Dermis microvascular lymphatic vessel endothelial cell (primary cell): ENCODE results near the gene PNPLA1. TPM values are rescaled to one million over a fixed set of nuclear protein-coding genes. Genes with fewer than 3 reads are reported as not detected.
"Not testable (repeated sequence)": the region's sequence is repeated elsewhere in the genome, so short reads cannot be mapped to it uniquely, and the experiment has no call there.

ENCODE experiments used
- DNase-seq, 2 donors: peaks; one replicate each; pipeline versions ENCODE4 v3.0.0 to v3.0.0-alpha.2; 2010; ENCODE audit warnings: low read depth in 2 of 2
- total RNA-seq: library from RNA; depleted of rRNA; stranded (reverse); fragments of >200 nt; gene quantifications from 2 replicates; pipeline ENCODE4 v1.2.1, GENCODE V29; 2014

PNPLA1 gene
- total RNA-seq, 1 donor from 2014 or later: not detected

DNA sequence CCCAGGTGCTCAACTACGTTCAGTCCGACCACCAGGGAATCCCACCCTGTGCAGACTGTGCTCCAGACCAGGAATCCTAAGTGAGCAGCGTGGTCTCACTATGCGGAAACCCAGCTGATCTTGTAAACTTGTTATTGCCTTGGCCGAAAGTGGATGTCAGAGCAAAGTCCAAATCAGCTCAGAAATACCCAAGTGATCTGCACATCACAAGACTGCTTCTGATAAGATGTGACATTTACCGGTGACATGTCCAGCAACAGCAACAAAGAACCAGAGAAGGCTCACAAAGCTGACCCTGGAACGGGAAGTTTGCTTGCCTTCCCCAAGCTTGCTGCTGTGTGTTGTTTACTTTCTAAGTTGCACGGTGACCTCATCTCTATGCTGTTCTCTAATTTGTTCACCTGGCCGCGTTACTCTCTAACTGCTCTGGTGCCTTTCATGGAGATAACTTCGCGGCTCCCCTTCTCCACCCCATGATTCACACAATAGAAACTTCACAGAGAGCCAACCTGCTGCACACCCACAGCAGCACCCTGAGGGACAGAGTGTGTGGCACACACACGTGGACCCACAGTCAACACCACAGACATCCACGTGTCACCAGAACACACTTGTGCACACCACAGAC, 65.1 kb downstream of the PNPLA1 start:
- no peak for DNase-seq

GRCh38 chr6:36335465-36336207, 65.8 kb downstream of the PNPLA1 start:
- DNase-seq: no peak

DNA sequence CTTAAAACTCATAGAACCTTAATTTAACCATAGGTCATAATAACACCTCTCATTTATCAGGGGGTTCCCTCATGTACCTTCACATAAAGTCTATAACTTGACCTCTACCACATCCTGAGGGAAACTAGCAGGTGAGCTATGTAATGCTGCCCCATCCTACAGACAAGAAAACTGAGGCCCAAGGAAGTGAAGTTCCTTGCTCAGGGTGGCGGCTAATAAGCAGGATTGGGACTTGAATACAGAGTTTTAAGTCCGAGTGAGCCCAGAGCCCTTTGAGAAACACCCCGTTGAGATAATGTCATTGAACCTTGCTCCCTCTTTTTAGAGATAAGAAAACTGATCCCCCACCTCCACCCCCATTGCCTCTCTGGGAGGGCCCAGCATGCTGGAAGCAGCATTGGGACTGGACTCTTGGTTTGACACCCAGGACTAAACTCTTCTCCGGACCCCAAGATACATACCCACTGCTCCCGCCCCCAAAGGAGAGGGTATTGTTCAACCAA, 66.4 kb downstream of the PNPLA1 start:
- no peak for DNase-seq

DNA sequence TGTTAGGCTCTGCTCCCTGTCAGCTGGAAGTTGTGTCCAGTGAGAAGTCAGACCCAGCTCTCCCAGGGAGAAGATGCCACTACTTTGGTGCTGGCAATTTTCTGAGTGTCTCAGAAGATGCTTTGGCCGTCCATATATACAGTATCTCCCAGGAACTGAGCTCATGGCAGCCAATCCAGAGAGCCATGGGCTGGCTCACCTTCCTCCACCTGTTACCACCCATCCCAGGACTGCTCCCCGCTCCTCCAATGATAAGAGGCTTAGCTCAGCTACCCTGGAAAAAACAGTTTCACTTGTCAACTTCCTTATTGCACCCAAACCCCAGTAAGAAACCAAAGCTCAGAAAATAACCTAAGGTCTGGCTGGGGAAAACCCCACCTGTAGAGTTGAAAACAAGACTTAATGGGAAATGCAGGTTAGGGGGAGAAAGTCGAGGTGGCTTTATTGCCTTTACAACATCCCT, 67.0 kb downstream of the PNPLA1 start, which contains the start of gene BNIP5:
Gene BNIP5, minus strand, starts transcription at position 110 of the 463 bp plus-strand sequence. CDS start 6,198 bp downstream, outside the sequence.
- no peak for DNase-seq

GRCh38 chr6:36337814-36338213, 68.0 kb downstream of the PNPLA1 start:
- no peak for DNase-seq

GRCh38 chr6:36338223-36338622, 68.4 kb downstream of the PNPLA1 start:
- DNase-seq: not testable (repeated sequence)

DNA sequence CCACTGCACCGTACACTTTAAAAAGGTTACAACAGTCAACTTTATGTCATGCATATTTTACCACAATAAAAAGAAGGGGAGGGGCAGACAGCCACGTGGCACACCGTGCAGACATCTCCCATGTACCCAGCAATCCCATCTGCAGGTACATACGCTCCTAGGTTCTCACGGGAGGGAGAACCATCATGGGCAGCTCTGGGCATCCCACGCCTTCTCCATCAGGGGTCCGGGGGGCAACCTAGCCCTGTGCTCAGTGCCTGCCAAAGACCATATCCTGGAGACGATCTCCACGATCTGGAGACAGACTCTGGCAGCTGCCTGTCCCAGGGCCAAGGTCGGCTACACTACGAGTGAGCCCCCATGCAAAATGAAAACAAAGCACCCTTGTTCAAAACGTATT, 69.3 kb downstream of the PNPLA1 start:
- DNase-seq: no peak

DNA sequence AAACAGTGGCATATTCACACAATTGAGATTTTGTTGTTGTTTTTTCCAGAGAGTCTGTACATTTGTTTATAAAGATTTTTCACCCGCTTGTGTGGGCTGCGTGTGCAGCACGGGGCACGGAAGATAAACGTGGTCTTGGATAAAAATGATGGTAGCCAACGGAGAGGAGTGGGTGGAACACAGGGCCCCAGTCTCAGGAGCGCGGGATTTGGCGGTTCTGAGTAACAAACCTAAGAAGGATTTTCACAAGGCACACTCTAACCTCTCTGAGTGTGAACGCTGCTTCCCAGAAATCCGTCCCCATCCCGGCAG, 70.4 kb downstream of the PNPLA1 start:
- DNase-seq: no peak

GRCh38 chr6:36340618-36341454, 71.0 kb downstream of the PNPLA1 start:
- peak; percentile 33 to 67 for DNase-seq

DNA sequence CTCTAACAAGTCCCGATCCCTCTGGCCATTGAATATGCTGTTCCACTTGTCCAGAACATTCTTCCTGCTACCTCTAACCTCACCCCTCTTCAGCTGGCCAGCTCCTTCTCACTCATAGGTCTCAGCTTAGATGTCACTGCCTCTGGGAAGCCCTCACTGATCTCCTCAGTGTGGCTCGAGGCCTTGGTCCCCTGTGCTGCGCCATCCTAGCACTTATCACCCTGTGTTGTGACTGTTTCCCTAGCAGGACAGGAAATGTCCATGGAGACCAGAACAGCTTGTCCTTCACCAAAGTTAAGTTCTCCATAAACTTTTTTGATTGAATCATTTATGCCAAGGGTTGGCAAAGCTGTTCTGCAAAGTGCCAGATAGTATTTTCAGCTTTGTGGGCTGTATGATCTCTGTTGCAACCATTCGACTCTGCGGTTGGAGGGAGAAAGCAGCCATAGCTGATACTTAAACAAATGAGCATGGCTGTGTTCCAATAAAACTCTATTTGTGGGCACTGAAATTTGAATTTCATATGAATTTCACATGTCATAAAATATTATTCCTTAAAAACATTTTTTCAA, 73.3 kb downstream of the PNPLA1 start:
- no peak for DNase-seq

GRCh38 chr6:36345681-36346466, 76.0 kb downstream of the PNPLA1 start:
- DNase-seq: no peak

GRCh38 chr6:36346486-36347273, 76.8 kb downstream of the PNPLA1 start:
- DNase-seq: no peak

- no peak for DNase-seq
Observed at GRCh38 chr6:36347621-36348020, 77.8 kb downstream of the PNPLA1 start.

GRCh38 chr6:36349240-36349639, 79.4 kb downstream of the PNPLA1 start:
- DNase-seq: peak in 1 of 2 donors; percentile 26

DNA sequence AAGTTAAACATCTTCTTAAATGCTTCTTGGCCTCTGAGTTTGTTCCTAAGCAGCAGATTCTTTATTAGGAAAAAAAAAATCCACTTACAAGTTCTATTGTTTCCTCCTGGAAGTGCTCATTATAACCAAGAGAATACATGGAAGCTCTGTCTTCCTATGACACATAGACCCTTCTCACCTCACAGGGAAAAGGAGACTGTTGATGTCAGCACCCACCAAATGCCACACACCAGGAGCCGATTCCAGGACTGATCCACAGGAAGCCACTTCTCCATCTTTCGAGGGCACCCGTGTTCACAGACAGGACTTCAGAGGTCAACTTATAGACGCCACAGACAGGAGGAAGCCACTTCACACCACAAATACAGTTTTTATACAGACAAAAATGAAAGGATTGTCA, 80.2 kb downstream of the PNPLA1 start:
- peak in 1 of 2 donors; percentile 90 for DNase-seq

- DNase-seq: peak in 1 of 2 donors; percentile 91
Observed at GRCh38 chr6:36350681-36351571, 81.1 kb downstream of the PNPLA1 start.

GRCh38 chr6:36352477-36353157, 82.8 kb downstream of the PNPLA1 start:
- DNase-seq: no peak

DNA sequence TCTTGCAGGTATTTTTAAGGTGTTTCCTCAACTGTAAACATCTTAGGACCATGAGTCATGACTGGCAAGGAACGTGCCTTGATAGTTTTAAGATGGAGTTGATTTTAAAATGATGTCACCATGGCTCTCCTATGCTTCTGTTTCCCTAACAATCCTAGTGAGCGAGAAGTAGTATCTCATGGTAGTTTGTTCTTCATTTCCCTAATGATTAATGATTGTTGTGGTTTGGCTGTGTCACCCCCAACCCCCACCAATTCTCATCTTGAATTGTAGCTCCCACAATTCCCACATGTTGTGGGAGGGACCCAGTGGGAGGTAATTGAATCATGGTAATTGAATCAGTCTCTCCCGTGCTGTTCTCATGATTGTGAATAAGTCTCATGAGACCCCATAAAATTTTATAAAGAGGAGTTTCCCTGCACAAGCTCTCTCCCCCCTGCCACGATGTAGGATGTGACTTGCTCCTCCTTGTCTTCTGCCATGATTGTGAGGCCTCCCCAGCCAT, 83.6 kb downstream of the PNPLA1 start:
- peak in 1 of 2 donors; percentile 48 for DNase-seq
